ENCODE results near the gene TCF7L2.

TCF7L2 gene

DNA sequence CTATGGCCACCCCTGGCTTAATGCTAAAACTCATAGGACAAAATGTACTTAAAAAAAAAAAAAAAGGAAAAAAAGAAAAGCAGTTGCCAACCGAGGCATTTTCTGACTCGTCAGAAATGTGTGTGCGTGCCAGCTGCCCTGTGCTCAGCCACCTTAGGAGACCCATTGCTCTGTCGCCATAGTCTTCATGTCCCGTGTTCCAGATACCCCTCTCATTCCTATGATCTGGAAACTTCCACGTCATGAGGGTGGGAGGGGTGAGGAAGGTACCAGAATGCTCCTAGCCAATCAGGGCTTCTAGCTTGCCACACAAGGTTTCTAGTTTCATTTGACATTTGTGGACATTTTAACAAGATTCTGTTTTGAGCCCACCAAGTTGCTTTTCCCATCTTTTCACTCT, 212.9 kb downstream of the TCF7L2 start:
- no peak for TF ChIP-seq TAF1 (IDR thresholded peaks at IDR 0.05; ENCODE audit: borderline replicate concordance, insufficient read depth, low read length)
- TF ChIP-seq POLR2AphosphoS5 (IDR thresholded peaks at IDR 0.05; ENCODE audit: low read depth, low read length): no peak
- TF ChIP-seq SIN3A (IDR thresholded peaks at IDR 0.05; ENCODE audit: borderline replicate concordance, insufficient read depth, low read length): no peak
- TF ChIP-seq, protein P1, sequence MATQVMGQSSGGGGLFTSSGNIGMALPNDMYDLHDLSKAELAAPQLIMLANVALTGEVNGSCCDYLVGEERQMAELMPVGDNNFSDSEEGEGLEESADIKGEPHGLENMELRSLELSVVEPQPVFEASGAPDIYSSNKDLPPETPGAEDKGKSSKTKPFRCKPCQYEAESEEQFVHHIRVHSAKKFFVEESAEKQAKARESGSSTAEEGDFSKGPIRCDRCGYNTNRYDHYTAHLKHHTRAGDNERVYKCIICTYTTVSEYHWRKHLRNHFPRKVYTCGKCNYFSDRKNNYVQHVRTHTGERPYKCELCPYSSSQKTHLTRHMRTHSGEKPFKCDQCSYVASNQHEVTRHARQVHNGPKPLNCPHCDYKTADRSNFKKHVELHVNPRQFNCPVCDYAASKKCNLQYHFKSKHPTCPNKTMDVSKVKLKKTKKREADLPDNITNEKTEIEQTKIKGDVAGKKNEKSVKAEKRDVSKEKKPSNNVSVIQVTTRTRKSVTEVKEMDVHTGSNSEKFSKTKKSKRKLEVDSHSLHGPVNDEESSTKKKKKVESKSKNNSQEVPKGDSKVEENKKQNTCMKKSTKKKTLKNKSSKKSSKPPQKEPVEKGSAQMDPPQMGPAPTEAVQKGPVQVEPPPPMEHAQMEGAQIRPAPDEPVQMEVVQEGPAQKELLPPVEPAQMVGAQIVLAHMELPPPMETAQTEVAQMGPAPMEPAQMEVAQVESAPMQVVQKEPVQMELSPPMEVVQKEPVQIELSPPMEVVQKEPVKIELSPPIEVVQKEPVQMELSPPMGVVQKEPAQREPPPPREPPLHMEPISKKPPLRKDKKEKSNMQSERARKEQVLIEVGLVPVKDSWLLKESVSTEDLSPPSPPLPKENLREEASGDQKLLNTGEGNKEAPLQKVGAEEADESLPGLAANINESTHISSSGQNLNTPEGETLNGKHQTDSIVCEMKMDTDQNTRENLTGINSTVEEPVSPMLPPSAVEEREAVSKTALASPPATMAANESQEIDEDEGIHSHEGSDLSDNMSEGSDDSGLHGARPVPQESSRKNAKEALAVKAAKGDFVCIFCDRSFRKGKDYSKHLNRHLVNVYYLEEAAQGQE (IDR thresholded peaks at IDR 0.05; ENCODE audit: insufficient read depth in 1 of 2, low read depth in 2 of 2, low read length in 2 of 2): no peak
- TF ChIP-seq FOXP2 (optimal IDR thresholded peaks at IDR 0.05; ENCODE audit: borderline replicate concordance, extremely low read depth, extremely low read length, insufficient read depth): no peak

GRCh38 chr10:113165673-113166072, 215.6 kb downstream of the TCF7L2 start:
- TF ChIP-seq SIN3A (IDR thresholded peaks at IDR 0.05; ENCODE audit: borderline replicate concordance, insufficient read depth, low read length): no peak
- TF ChIP-seq, protein P1 (IDR thresholded peaks at IDR 0.05; ENCODE audit: insufficient read depth in 1 of 2, low read depth in 2 of 2, low read length in 2 of 2): no peak
- TF ChIP-seq FOXP2 (optimal IDR thresholded peaks at IDR 0.05; ENCODE audit: borderline replicate concordance, extremely low read depth, extremely low read length, insufficient read depth): no peak
- TF ChIP-seq TAF1 (IDR thresholded peaks at IDR 0.05; ENCODE audit: borderline replicate concordance, insufficient read depth, low read length): no peak
- no peak for TF ChIP-seq POLR2AphosphoS5 (IDR thresholded peaks at IDR 0.05; ENCODE audit: low read depth, low read length)

DNA sequence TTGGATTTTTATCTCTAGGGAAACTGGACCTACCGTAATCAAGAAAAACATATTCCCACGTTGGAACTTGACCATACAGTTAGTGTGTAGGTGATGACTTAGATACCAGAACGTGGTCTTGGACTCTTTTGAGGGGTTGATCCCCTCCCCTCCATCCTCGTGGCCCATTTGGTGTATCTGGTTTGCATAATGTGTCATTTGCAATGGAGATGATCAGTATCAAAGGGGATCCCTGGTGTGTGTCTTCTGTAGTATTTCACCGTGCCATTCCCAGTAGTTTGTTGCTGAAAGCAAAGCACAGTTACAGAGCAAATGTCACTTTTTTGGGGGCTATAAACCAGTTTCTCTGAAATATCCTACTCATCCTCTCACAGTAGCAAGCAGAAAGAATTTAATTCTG, 217.7 kb downstream of the TCF7L2 start:
- no peak for TF ChIP-seq SIN3A (IDR thresholded peaks at IDR 0.05; ENCODE audit: borderline replicate concordance, insufficient read depth, low read length)
- no peak for TF ChIP-seq TAF1 (IDR thresholded peaks at IDR 0.05; ENCODE audit: borderline replicate concordance, insufficient read depth, low read length)
- no peak for TF ChIP-seq FOXP2 (optimal IDR thresholded peaks at IDR 0.05; ENCODE audit: borderline replicate concordance, extremely low read depth, extremely low read length, insufficient read depth)
- no peak for TF ChIP-seq POLR2AphosphoS5 (IDR thresholded peaks at IDR 0.05; ENCODE audit: low read depth, low read length)
- TF ChIP-seq, protein P1 (IDR thresholded peaks at IDR 0.05; ENCODE audit: insufficient read depth in 1 of 2, low read depth in 2 of 2, low read length in 2 of 2): no peak

DNA sequence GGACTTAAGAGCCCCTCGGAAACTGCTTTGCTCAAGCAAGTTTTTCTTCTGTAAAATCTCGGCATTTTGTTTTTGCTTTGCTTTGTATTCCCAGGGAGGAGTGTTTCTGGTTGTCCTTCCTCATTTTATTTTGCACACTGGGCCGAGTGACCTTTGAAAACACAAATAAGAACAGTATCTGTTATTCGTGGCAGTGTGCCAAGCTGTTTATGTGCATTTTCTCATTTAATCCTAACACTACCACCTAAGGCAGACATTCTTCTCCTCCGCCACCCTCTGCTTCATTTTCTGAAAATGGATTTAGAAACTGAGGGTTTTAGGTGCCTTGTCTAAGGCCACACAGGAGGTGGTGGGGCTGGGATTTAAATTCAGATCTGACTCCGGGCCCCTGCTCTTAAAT, 218.5 kb downstream of the TCF7L2 start:
- TF ChIP-seq POLR2AphosphoS5 (IDR thresholded peaks at IDR 0.05; ENCODE audit: low read depth, low read length): no peak
- no peak for TF ChIP-seq FOXP2 (optimal IDR thresholded peaks at IDR 0.05; ENCODE audit: borderline replicate concordance, extremely low read depth, extremely low read length, insufficient read depth)
- TF ChIP-seq TAF1 (IDR thresholded peaks at IDR 0.05; ENCODE audit: borderline replicate concordance, insufficient read depth, low read length): no peak
- TF ChIP-seq, protein P1 (IDR thresholded peaks at IDR 0.05; ENCODE audit: insufficient read depth in 1 of 2, low read depth in 2 of 2, low read length in 2 of 2): no peak
- TF ChIP-seq SIN3A (IDR thresholded peaks at IDR 0.05; ENCODE audit: borderline replicate concordance, insufficient read depth, low read length): no peak

DNA sequence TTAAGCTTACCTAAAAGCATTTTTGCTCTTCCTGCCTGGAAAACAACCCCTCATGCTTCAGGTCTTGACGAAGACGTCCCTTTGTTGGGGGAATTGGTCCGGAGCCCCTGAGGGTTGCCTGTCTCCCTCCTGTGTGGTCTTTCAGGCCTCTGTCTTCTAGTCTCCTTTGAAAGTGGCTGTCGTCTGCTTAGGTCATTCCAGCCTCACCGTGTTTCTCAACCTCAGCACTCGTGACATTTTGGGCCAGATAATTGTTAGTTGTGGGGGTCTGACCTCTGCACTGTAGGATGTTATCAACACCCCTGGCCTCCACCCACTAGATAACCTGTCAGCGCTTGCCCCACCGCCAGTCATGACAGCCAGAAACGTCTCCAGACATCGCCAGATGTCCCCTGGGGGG, 219.1 kb downstream of the TCF7L2 start:
- no peak for TF ChIP-seq SIN3A (IDR thresholded peaks at IDR 0.05; ENCODE audit: borderline replicate concordance, insufficient read depth, low read length)
- TF ChIP-seq POLR2AphosphoS5 (IDR thresholded peaks at IDR 0.05; ENCODE audit: low read depth, low read length): no peak
- TF ChIP-seq, protein P1 (IDR thresholded peaks at IDR 0.05; ENCODE audit: insufficient read depth in 1 of 2, low read depth in 2 of 2, low read length in 2 of 2): no peak
- no peak for TF ChIP-seq FOXP2 (optimal IDR thresholded peaks at IDR 0.05; ENCODE audit: borderline replicate concordance, extremely low read depth, extremely low read length, insufficient read depth)
- no peak for TF ChIP-seq TAF1 (IDR thresholded peaks at IDR 0.05; ENCODE audit: borderline replicate concordance, insufficient read depth, low read length)

Measured in PFSK-1 (cell line).